ENCODE measurements around the gene PALD1. TPM values are rescaled to one million over a fixed set of nuclear protein-coding genes. Genes with fewer than 3 reads are reported as not detected.

PALD1 gene
- total RNA-seq (2014; rRNA removed; shearing (Covaris generic)): 1.3 and 3.0 TPM in 2 replicates

DNA sequence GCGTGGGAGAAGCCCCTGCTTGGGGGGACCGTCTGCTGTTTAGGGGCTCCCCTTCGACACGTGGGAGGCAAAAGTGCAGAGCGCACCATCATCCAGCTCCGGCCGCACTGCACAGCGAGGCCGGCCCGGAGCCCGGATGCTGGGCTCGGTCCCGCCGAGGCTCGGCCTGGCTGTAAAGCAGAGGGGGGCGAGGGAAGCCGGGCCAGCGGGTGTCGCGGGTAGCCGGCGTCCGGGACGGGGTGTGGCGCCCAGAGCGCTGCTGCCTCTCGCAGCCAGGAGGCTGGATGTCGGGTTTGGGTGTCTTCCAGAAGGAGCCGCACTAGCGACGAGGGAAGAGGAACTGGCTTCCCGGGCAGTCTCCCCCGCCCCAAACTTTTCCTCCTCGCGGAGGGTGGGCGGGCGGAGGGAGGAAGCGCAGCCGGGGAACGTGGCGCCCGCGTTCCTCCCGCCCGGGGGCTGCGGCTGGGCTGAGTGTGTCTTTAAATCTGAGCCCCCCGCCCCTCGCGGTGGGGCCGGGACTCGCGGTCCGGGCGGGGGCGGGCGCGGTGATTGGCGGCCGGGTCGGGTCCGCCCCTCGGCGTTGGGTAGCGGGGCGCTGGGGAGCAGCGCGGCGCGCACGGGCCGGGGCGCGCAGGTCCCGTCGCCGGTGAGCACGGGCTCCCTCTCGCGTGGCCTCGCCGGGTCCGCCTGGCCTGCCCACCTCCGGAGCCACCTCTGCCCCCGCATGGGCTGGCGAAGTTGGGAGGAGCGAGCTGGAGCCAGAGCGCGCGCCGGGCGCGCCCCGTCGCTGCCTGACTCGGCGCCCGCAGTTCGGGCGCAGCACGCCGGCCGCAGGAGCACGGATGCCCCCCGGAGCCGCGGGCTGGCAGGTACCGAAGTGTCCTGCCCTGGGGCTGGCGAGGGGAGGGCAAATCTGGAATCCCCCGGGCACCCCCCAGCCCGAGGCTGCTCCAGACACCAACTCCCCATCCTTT lies at the start of gene PALD1:
Gene PALD1, plus strand, starts transcription at position 577 of the 974 bp plus-strand sequence. CDS start 47,185 bp downstream, outside the sequence.
- DNase-seq (ENCODE audit: low spot score): peak; percentile 54

DNA sequence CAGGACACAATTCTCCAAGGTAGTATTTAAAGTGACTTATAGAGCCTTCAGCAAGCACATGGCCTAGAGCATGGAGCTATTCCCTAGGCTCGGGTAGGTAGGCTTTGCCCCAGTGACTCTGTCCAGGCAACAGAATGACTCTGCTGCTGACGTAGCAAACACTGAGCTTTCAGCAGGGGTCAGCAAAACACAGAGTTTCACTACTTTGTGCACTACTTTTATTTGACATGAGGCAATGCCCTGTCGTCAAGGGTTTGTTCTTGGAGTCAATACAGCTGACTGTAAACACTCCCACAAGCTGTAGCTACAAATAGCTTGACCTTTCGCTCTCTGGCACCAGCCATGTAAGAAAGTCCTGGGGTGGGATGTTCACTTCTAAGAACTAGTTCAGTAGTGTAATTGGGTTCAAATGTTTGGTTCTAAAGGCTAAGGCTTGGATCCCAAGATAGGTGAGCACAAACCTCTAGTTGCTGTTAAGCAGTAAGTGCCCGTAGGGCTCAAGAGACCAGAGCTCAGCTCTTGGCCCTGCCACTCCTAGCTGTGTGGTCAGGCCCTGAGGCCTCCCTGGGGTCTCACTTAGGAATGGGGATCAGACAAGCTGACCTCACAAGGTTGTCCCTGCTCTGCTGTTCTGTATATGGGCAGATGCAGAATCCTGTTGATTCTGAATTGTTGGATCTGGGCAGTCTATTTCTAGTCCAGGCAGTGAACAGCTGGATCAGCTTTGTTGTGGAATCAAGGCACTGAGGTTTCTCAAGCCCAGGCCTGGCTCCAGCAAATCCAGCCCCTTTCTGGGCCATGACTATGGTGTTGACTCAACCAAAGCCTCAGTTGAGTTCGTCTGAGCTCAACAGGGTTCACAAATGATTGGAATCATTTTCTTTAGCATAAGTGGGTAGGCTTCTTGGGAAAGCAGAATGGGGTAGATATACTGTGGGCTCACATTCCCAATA lies 47.8 kb upstream of the PALD1 start:
- DNase-seq (ENCODE audit: low spot score): no peak

DNA sequence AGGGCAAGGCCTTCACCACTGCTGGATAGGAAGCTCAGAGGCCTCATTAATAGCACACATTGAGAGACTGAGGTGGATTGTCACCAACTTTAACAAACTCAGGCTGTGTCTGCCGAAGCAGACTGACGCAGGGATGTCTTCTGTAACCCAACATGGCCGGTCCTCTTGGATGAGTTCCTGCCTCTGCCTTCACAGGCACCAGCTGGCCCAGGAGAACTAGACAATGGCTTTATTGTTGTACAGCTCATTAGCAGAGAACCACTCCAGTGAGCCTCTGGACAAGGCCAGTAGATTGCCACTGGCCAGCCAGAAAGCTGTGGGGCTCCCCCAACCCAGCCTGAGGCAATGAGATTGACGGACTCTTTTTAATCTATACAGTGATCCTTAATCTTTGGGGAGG lies 46.5 kb upstream of the PALD1 start:
- DNase-seq (ENCODE audit: low spot score): no peak

DNA sequence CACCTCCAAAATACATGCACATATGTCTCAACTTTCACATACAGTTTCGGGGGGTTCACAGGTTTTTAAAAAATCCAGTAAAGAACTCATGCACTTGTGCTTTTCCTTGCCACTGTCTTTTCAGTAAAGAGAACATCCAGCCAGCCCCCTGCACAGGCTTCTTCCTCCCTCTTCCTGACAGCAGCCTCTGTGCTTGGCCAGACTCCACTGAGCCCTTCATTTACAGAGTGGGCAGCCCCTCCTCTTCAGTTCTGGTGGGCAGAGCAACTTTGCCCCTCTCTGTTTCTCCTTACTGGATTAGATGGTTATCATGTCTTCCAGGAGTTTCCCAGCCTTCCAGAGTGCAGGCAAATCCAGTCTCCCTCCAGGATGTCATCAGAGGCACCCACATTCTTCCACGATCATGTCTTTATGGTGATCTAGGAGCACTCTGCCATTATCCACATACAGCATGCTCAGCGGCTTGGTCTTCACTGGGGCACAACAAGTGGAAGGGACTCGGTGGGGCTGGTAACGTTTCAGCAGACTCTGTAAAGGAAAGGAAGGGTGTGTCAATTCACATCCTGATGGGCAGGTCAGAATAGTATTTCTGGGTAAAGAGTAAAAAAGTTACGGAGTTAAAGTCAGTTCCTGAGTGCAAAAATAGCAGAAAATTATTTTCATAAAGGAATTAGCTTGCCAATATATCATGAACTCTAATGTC lies 45.9 kb upstream of the PALD1 start:
- no peak for DNase-seq (ENCODE audit: low spot score)

DNA sequence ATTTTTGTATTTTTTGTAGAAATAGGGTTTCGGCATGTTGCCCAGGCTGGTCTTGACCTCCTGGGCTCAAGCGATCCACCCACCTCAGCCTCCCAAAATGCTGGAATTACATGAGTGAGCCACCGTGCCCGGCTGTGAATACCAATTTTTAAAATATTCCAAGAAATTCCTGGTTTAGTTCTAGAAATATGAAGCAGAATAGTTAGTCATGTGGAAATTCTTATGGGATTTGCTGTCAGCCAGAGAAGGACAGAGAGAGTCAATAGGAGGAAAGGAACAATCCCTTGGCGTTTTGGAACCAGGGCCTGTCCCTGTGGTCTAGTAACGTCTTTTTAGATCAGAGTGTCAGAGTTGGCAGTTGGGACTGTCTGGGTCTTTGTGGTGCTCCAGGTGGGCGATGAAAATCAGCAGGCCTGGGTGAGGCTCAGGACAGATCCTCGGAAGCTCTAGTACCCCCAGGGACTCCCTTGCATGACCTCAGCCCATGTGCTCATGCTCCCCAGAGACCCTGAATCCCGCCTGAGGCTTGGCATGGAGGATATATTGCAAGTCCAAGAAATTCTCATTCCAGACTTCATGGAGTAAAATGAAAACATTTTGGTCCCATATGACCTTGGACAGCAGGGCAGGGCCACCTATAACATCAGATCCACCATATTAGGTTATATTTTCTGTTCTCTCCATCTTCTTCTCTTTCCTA lies 44.8 kb upstream of the PALD1 start:
- no peak for DNase-seq (ENCODE audit: low spot score)

DNA sequence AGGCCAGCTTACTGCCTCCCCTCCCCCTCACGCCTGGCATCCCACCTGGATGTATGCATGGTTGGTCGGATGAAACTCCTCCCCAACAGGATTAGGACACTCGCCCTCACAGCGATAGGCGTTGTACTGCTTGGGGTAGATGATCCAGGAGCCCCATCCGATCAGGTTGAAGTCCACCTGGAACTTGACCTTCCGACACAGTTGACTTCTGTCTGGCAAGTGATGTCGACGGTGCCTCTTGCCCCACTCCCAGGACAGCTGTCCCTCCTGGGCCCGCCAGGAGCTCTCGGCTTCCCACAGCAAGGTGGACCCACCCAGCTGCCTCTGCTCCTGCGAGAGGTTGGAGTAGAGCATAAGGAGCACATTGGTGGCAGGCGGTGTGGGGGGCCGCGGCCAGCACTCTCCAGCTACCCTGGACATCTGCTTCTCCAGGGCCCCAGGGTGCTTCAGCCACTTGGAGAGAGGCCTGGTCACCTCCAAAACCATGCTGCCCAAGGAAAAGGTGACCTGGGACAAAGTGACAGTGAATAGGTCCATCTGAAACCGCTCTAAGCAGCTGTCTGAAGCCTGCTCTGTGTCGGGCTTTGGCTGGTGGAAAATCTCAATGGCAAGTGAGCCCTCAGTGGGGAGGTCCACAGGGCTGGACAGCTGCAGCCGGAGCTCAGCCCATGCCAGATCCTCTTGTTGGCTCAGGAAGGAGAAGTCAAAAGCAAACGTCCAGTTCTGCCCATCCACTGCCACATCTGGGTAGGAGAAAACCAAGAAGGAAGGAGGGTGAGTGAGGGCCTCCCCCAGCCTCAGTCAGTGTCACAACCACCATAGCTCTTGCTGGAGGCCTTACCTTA lies 43.1 kb upstream of the PALD1 start:
- DNase-seq (ENCODE audit: low spot score): no peak

DNA sequence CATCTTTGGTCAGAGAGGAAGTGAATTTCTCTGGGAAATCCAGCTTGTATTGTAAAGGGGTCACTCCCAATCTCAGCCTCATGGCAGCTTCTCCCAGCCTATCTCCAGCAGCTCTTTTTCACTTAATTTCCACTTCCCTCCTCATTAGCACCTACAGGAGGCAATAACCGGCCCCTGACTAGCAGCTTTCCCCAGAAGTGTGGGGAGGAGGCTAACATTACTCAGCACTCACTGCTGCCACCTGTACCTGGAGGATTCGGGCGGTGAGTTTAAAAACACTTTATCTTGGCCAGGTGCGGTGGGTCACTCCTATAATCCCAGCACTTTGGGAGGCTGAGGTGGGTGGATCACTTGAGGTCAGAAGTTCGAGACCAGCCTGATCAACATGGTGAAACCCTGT lies 40.8 kb upstream of the PALD1 start:
- no peak for DNase-seq (ENCODE audit: low spot score)

DNA sequence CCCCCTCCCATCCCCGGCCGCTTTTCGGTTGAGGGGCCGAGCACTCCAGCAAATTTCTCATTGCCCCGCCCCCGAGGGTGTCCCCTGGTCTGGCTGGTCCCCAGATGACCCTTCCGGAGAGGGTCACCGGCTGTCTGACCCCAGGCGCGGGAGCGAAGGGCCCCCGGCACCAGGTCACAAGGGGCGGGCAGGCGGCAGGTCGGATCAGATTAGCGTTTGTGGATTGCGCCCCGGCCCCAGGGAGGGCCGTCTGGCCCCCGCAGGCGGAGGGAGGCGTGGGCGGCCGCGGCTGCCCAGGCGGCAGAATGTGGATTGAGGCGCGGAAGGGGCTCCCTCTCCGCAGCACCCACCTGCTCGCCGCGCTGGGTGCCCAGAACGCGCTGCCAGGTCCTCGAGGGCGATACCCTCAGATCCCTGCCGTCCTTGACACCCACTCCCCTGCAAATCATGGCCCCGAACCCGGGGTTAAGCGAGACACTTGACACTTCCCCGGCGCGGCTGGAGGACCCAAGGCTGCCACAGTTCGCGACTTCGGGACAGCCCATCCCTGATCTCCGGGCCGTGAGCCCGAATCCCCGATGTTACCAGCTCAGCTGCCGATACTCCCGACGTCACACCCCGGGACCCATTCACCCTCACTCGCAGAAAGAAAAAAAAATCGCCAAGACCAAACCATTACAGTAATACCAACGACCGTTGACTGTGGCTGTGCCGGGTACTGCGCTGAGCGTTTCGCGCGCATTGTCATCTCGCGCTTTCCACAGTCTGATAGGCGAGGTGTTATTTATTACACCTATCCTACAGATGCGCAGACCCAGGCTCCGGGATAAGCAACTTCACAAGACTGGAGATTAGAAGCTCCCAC lies 38.0 kb upstream of the PALD1 start:
- DNase-seq (ENCODE audit: low spot score): no peak

DNA sequence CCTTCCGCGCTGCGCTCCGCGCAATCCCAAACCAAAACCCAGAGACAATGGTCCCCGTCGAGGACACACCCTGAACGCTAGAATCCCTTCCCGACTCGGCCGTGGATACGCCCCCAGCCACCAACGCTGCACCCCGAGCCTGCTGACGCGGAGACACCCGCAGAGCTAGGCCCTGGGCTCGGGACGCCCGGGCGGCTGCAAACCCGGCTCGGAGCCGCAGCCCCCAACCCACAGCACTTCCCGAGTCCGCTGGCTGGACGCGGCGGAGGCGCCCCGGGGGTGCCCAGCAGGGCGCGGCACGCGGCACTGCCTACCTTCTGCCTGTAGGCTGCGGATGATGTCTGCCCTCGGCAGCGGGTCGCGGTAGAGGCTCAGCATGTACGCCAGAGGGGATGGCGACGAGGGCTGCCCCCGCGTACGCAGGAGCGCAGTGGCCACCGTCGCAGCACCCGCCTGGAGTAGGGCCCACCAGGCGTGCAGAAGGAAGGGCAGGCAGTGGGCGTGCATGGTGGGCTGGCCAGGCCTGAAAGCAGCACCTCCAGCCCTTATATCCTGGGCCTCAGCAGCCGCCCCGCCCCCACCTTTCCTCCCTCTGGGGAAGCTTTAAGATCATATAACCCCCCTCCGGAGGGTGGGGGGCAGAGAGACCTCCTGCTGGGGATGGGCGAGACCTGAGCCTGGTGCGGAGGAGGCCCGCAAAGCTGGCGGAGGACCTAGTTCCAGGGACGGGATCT lies 37.2 kb upstream of the PALD1 start, which contains the start of gene NODAL:
Gene NODAL, minus strand, starts transcription at position 521 of the 734 bp plus-strand sequence. Its CDS starts 14 bp downstream, at position 507.
- no peak for DNase-seq (ENCODE audit: low spot score)

DNA sequence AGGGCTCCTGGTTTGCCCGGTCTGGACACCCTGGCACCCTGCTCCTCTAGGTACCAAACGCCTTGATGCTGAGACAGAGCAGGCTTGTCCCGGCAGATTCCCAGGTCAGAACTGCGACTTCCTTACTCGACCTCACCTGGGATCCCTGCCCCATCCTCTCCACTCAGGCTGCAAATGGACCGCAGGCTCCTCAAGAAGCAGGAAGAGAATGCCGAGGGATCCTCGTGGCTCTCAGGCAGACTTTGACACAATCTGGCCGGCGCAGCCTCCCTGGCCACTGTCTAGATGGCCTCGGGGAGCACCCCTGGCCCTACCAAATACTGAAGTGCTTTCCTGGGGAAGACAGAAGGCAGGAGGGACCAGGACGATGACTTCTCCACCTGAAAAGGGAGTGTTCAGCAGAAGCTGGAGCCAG lies 36.7 kb upstream of the PALD1 start:
- no peak for DNase-seq (ENCODE audit: low spot score)

DNA sequence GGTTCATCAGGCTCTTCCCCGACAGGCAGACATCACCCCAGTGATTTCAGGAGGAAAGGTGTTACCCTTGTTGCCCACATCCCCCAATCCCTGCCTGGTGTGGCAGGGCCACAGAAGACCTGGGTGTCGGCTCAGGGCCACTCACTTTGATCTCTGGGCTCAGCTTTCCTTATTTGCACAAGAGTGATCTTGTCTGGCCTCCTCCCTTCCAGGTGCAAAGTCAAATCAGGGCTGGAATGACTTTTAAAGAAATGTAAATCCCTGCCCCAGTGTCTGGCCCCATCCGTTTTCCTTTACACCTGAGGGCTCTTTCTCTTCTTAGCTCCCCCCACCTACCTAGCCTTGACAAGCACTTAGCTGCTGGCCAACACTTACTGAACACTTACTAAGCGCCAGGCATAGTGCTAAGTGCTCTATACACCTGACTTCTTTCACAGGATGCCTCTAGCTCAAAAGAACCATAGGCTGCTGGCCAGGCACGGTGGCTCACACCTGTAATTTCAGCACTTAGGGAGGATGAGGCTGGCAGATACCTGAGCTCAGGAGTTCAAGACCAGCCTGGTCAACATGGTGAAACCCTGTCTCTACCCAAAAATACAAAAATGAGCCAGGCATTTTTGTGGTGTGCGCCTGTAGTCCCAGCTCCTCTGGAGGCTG lies 36.1 kb upstream of the PALD1 start:
- DNase-seq (ENCODE audit: low spot score): no peak

DNA sequence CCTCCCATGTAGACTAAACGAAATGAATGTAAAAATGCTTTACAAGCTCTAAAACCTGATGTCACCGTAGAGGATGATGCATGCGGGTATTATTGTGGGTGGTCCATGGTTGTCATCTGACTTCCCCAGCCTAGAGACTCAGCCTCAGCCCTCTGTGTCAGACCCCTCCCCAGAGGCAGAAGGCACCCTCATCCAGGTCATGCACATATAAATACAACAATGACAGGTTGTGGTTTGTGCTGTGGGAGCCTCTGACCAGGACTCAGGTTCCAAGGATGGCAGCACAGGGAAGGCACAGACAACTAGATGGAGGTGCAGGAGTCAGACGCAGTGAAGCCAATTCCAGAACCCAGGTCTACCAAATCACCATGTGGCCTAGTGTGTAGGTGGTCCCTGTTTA lies 33.8 kb upstream of the PALD1 start:
- no peak for DNase-seq (ENCODE audit: low spot score)

DNA sequence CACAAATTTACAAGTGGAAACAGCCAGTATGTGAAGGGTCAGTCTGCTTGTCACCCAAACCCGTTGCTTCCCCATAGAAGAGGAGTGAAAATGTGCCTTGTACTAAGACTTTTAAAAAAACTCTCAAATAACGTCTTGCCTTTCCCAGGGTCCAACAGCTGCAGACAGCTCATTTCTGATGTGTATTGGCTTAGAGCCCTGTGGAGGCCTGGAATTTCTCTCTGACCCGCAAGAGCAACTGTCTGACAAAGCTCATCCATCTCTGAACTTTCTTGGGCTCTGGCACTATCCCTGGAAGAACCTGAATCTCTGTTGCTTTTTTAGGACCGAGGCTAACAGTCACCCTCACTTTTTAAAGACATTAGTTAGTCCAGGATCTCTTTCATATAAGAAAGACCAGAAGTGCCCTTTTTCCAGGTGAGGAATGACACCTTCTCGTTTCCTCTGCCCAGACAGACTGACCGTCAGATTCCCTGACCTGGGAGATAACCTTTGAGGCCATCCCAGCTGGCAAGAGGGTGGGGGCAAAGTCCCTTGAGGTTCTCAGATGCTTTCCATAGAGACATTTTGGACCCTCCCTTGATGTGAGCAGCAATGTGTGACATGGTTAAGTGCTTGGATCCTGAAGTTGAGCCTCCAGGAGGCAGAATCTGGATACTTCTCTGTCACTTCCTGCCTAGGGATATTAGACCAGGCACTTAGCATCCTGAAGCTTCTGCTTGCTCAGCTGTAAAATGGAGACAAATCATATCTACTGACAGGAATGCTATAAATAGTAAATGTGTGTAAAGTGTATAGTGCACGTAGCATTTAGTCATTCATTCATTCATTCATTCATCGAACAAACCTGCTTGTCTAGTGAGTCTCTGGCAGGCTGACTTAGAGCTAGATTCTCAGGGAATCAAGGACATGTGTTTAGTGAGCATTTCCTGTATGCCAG lies 32.6 kb upstream of the PALD1 start:
- no peak for DNase-seq (ENCODE audit: low spot score)

DNA sequence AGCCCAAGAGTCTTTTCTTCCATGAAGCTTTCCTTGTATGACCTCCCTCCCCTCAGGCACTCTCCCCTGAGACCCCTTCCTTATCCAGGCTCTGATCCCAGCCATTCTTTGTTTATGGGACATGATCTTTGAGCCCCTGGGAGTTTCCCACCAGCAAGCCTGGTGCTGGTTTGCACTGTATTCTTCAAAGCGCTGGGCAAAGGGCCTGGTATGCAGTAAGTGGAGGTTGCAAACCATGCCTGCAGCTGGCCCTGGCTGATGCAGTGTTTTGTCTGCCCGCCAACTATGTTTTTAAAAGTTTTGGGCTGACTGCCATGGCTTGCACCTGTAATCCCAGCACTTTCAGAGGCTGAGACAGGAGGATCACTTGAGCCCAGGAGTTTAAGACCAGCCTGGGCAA lies 30.3 kb upstream of the PALD1 start:
- DNase-seq (ENCODE audit: low spot score): no peak

DNA sequence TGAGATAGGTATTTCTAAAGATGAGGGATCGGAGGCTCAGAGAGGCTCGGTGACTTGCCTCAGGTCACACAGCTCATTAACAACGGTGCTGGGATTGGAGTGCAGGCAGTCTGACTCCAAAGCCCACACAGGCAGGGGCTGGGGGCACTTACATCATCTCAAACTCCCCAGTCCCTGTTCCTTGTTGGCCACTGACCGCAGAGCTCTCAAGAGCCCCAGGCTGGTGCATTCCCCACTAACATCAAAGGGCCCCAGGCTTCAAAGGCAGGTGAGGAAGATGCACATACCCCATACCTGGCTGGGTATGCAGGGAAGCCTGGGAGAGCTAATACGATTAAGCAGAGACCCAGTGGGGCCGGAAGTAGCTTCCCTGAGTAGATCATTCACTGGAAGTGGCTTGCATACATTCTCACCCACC lies 23.3 kb upstream of the PALD1 start:
- no peak for DNase-seq (ENCODE audit: low spot score)

DNA sequence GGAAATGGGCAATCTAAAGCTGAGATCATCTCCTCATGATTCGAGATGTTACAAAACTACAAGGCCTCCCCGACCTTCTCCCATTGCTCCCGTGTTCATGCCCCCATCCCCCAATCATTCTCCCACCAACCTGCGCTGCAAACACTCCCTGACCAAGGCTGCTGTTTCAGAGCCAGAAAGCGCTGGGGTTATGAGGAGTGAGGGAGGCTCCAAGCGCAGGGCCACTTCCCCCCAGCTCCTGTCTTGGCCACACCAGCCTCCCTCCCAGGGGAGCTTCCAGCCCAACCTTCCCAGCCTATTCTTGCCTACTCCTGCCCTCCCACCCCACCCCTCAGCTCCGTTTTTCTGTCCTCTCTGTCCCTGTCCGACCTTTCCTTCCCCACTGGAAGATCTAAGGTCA lies 22.4 kb upstream of the PALD1 start:
- DNase-seq (ENCODE audit: low spot score): no peak
